Upper lobe of left lung (tissue), 6 donors: ENCODE results near the gene MCF2L2. TPM values are rescaled to one million over a fixed set of nuclear protein-coding genes. Genes with fewer than 3 reads are reported as not detected.

Experiments used
- ATAC-seq, 2 donors: fragments of 200-7000 bp; cut with Tn5 transposase; one replicate each; pipeline ENCODE4 v1.9.1; 2022; ENCODE audit warnings: mild to moderate bottlenecking in 2 of 2, moderate library complexity in 2 of 2; ENCODE audit not compliant: low FRiP score in 2 of 2
- DNase-seq, 2 donors: peaks; one replicate each; pipeline ENCODE4 v3.0.0-alpha.2; 2019 to 2020
- H3K27ac ChIP-seq, 4 donors: fragments of 200-600 bp; sonication (generic); one replicate each; pipeline ENCODE4 v1.5.1; 2016 to 2019
- H3K27me3 ChIP-seq, 4 donors: fragments of 200-600 bp; sonication (generic); one replicate each; pipeline ENCODE4 v1.5.1; 2017 to 2019
- H3K36me3 ChIP-seq, 4 donors: fragments of 200-600 bp; sonication (generic); one replicate each; pipeline ENCODE4 v1.5.1; 2016 to 2019
- H3K4me1 ChIP-seq, 4 donors: fragments of 200-600 bp; sonication (generic); one replicate each; pipeline ENCODE4 v1.5.1; 2018 to 2019
- H3K4me3 ChIP-seq, 4 donors: fragments of 200-600 bp; sonication (generic); one replicate each; pipeline ENCODE4 v1.5.1; 2017 to 2019; ENCODE audit warnings: mild to moderate bottlenecking in 2 of 4, moderate library complexity in 1 of 4
- H3K9me3 ChIP-seq, 4 donors: fragments of 200-600 bp; sonication (generic); one replicate each; pipeline ENCODE4 v1.5.1; 2018 to 2019
- EP300 ChIP-seq, 4 donors: sonication (generic); formaldehyde crosslinking; IDR thresholded peaks; one replicate each; pipeline ENCODE4 v1.5.1; 2017; ENCODE audit warnings: antibody characterized with exemption in 4 of 4, control low read depth in 2 of 4
- POLR2A ChIP-seq, 4 donors: fragments of 450-650 bp; IDR thresholded peaks; one replicate each; pipeline ENCODE4 v1.5.1; 2016 to 2017; ENCODE audit warnings: antibody characterized with exemption in 4 of 4, mild to moderate bottlenecking in 2 of 4
- POLR2AphosphoS5 ChIP-seq, 2 donors: sonication (generic); formaldehyde crosslinking; IDR thresholded peaks; one replicate each; pipeline ENCODE4 v1.5.1; 2017; ENCODE audit warnings: antibody characterized with exemption in 2 of 2
- WGBS, 2 donors: methylation state at CpG; one replicate each; pipeline ENCODE4 v1.1.5; 2017 to 2018; 5-methylcytosine and 5-hydroxymethylcytosine counted together
- total RNA-seq, 6 donors: library from RNA; depleted of rRNA in 4 of 6; stranded (reverse); fragments of >200 nt in 4 of 6; gene quantifications; one replicate each; pipeline versions ENCODE4 v1.1.0 to v1.2.1, GENCODE V29; 2016 to 2021
- TF ChIP-seq, protein P1 (sequence below), 6 experiments: fragments of 450-650 bp in 4 of 6; fragments of 200-600 bp in 2 of 6; sonication (generic) in 2 of 6; IDR thresholded peaks; one replicate each; pipeline ENCODE4 v1.5.1; 2016 to 2019; ENCODE audit warnings: antibody characterized with exemption in 6 of 6
- donor health status: DM: no; HTN: no; CAD: no; lungs with moderate emphysema.
- donor health status: DM: no; HTN: yes; CAD: no; lungs with severe emphysema.

The MCF2L2 gene
- total RNA-seq, 6 donors from 2014 or later, result 0.22 to 2.0 (median 1.2) TPM

DNA sequence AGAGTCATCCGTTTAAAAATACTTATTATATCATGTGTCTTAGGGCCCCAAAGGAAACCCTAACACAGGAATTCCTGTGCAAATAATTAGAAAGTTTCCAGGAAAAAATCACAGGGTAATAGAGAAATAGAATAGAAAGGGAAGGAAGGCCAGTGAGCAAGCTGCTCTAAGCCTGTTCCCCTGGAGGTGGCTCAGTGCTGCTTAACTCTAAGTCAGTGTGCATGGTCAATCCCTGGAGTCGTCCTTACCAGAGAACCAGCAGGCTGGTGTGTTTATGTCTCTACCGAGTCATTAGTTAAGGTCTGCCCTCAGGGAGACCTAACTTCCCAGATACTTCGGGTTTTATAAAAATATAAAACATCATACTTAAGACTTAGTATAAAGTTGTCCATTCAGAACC lies 21.0 kb upstream of the MCF2L2 start:
- ATAC-seq (no peak), DNase-seq (no peak)

DNA sequence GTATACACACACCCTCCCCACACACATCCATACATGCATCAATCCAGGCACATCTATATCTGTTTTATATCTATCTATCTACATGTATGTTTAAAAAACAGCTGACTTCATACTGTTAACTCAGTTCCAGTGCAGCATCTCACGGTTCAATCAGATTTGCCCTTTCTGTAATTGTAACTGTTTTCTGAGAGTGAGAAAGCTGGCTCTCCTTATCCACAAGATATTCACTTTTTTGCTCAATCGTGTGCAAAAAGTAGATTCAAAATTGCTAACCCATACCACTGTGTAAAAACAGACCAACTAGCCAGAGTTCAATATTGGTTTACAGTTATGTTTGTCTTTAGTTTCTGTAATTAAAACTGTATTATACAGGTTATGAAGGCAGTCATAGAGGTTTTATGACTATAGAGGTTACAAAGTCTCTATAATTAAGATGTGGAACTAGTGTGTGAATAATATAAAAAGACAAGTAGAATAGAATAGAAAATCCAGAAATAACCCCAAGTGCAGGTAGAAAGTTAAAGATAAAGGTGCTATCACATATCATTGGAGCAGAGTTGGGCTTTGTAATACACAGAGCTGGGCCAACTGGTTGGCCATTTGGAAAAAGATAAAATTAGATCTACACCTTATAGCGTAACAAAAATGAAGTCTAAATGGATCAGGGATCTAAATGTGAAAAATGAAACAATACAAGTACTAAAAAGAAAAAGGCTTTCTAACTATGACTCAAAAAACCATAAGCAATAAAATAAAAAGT lies 20.1 kb upstream of the MCF2L2 start:
- TF ChIP-seq, protein P1, sequence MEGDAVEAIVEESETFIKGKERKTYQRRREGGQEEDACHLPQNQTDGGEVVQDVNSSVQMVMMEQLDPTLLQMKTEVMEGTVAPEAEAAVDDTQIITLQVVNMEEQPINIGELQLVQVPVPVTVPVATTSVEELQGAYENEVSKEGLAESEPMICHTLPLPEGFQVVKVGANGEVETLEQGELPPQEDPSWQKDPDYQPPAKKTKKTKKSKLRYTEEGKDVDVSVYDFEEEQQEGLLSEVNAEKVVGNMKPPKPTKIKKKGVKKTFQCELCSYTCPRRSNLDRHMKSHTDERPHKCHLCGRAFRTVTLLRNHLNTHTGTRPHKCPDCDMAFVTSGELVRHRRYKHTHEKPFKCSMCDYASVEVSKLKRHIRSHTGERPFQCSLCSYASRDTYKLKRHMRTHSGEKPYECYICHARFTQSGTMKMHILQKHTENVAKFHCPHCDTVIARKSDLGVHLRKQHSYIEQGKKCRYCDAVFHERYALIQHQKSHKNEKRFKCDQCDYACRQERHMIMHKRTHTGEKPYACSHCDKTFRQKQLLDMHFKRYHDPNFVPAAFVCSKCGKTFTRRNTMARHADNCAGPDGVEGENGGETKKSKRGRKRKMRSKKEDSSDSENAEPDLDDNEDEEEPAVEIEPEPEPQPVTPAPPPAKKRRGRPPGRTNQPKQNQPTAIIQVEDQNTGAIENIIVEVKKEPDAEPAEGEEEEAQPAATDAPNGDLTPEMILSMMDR (IDR thresholded peaks at IDR 0.05), result no peak
- TF ChIP-seq POLR2A (IDR thresholded peaks at IDR 0.05) (no peak), EP300 (IDR thresholded peaks at IDR 0.05) (no peak), POLR2AphosphoS5 (IDR thresholded peaks at IDR 0.05) (no peak)
- Histone ChIP-seq H3K27ac (peak overlapping the region in 2 of 4 donors; percentile 46 to 85), H3K27me3 (no peaks in the 10 kb centered on the region), H3K4me1 (peaks cover 12 to 18% (median 15%) of the 10 kb centered on the region in 4 donors), H3K36me3 (peaks cover 0 to 8% (median 5%) of the 10 kb centered on the region in 4 donors), H3K4me3 (peak overlapping the region in 3 of 4 donors; percentile 75 to 89 (median 78)), H3K9me3 (peaks cover 0 to 8% (median 2%) of the 10 kb centered on the region in 4 donors)
- no peak for DNase-seq
- 62 to 63% methylated on average over 3 of the region's 3 CpGs for WGBS, 2 donors
- no peak for ATAC-seq

More for the DNA sequence above, 21.0 kb upstream of the MCF2L2 start:
- H3K4me1 ChIP-seq, result peaks cover 12 to 18% (median 15%) of the 10 kb centered on the region in 4 donors
- peaks cover 0 to 12% (median 7%) of the 10 kb centered on the region in 4 donors for H3K36me3 ChIP-seq
- H3K27me3 ChIP-seq, result no peaks in the 10 kb centered on the region
- no peaks in the 10 kb centered on the region for H3K9me3 ChIP-seq
- TF ChIP-seq POLR2AphosphoS5 (IDR thresholded peaks at IDR 0.05), result no peak
- TF ChIP-seq POLR2A (IDR thresholded peaks at IDR 0.05), result no peak
- TF ChIP-seq, protein P1 (IDR thresholded peaks at IDR 0.05), result no peak
- TF ChIP-seq EP300 (IDR thresholded peaks at IDR 0.05), result no peak
- WGBS, 2 donors, result 24 to 27% methylated on average over 4 of the region's 4 CpGs
- no peak overlapping the region for H3K4me3 ChIP-seq
- peak overlapping the region in 1 of 4 donors; percentile 46 for H3K27ac ChIP-seq

DNA sequence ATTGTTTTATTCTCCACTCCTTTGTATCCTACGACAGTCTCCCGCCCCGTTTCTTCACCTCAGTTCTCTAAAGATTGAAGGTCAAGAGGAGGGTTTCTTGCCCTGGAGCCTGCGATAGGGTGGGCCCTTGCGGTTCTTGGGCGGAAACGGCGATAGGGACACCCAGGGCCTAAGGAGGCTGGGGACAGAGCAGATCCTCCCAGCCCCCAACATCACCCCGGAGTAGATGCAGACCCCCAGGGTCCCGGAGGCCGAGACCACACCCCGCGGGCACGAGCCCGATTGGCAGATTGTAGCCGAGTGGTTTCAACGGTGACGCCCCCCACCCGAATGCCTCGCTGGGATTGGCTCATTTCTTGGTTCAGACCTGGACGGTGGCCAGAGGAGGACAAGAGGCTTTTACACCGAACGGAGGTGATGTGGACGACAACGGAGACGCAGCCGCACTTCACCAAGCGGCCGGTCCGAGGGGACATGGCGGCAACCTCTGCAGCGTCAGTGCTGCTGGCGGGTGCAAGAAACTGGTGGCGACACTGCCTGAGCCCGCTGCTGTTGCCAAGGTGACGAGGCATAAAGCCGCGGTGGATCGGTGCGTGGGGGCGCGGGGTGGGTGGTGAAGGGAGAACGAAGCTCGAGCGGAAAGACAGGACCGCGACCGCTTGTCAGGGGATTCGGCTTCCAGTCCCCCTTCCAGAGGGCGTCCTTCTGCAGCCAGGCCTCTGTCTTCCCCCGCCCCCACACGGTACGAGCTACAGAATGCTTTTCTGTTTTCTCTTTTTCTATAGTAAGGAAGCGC lies 19.0 kb upstream of the MCF2L2 start:
- DNase-seq, result peak; percentile 90
- peaks cover 12 to 18% (median 15%) of the 10 kb centered on the region in 4 donors for H3K4me1 ChIP-seq
- H3K27me3 ChIP-seq, result no peaks in the 10 kb centered on the region
- peak overlapping the region; percentile 34 to 85 (median 75) for H3K27ac ChIP-seq
- peak; percentile 92 to 94 for ATAC-seq
- H3K36me3 ChIP-seq, result peaks cover 0 to under 1% (median 0%) of the 10 kb centered on the region in 4 donors
- TF ChIP-seq POLR2AphosphoS5 (IDR thresholded peaks at IDR 0.05) (peak; percentile 51 to 81), POLR2A (IDR thresholded peaks at IDR 0.05) (peak in 3 of 4 donors; percentile 34 to 78 (median 35)), EP300 (IDR thresholded peaks at IDR 0.05) (no peak)
- TF ChIP-seq, protein P1 (IDR thresholded peaks at IDR 0.05), result peak in 2 of 6 experiments; percentile 5 to 13
- peaks cover 0 to 10% (median 3%) of the 10 kb centered on the region in 4 donors for H3K9me3 ChIP-seq
- WGBS, 2 donors, result 0 to 1% methylated on average over 37 to 41 of the region's 54 CpGs
- H3K4me3 ChIP-seq, result peak overlapping the region; percentile 40 to 89 (median 76)

DNA sequence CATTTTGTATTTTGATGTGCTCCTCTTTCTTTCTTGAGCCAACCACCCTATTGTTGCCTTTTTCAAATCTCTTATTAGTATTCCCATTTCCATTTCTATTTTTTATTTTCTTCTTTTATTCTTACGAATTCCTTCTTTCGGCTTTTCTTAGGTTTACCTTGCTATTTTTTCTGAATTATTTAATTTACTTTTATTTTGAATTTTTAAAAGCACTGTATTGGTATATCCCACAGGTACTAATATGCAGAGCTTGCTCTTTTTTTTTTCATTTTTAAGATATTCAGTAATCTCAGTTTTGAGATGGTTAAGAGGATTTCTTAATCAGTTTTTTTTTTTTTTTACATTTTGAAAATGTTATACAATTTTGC lies 18.4 kb upstream of the MCF2L2 start:
- 96 to 97% methylated on average over 2 of the region's 2 CpGs for WGBS, 2 donors
- H3K27ac ChIP-seq, result peak overlapping the region in 3 of 4 donors; percentile 34 to 85 (median 65)
- no peak for ATAC-seq
- no peak for DNase-seq
- peak overlapping the region; percentile 40 to 89 (median 76) for H3K4me3 ChIP-seq
- H3K4me1 ChIP-seq, result peaks cover 12 to 18% (median 15%) of the 10 kb centered on the region in 4 donors
- no peaks in the 10 kb centered on the region for H3K36me3 ChIP-seq
- peaks cover 0 to 10% (median 3%) of the 10 kb centered on the region in 4 donors for H3K9me3 ChIP-seq
- H3K27me3 ChIP-seq, result no peaks in the 10 kb centered on the region
- TF ChIP-seq EP300 (IDR thresholded peaks at IDR 0.05) (no peak), POLR2AphosphoS5 (IDR thresholded peaks at IDR 0.05) (no peak), POLR2A (IDR thresholded peaks at IDR 0.05) (no peak)
- TF ChIP-seq, protein P1 (IDR thresholded peaks at IDR 0.05), result no peak
